Caco-2 (cell line): ENCODE data around the gene ZC3H4. TPM values are rescaled to one million over a fixed set of nuclear protein-coding genes. Genes with fewer than 3 reads are reported as not detected.

Source experiments
- BruUV-seq: library from RNA; stranded (reverse); fragments of 400-500 nt; replicated peaks from 2 replicates; lab custom pipeline; 2021; lab: Mats Ljungman, UMichigan
- CTCF ChIA-PET: fragments of 300-600 bp; sonication (Branson Sonifier 250); formaldehyde crosslinking; loops from one replicate; lab custom pipeline; 2022; ENCODE audit warnings: antibody characterized with exemption; lab: Charles Lee
- POLR2A ChIA-PET: fragments of 300-600 bp; sonication (Branson Sonifier 250); formaldehyde crosslinking; loops from one replicate; lab custom pipeline; 2022; ENCODE audit warnings: antibody characterized with exemption; lab: Charles Lee
- DNase-seq, 2 experiments: peaks; one replicate each; pipeline versions ENCODE4 v3.0.0 to v3.0.0-alpha.2; 2020 to 2022
- H3K27me3 ChIP-seq: replicated peaks from 2 replicates; pipeline ENCODE4 v1.6.0; 2011; ENCODE audit warnings: low read length; ENCODE audit not compliant: control insufficient read depth, insufficient read depth
- H3K36me3 ChIP-seq: 2 replicates; pipeline ENCODE4 v1.5.1; 2011; ENCODE audit warnings: low read length; ENCODE audit not compliant: control insufficient read depth, insufficient read depth
- H3K4me1 ChIP-seq: fragments of 250-450 bp; sonication (Bioruptor Pico); 2 replicates; pipeline ENCODE4 v1.5.1; 2020; ENCODE audit warnings: mild to moderate bottlenecking
- H3K4me3 ChIP-seq: 2 replicates; pipeline ENCODE4 v1.5.1; 2011; ENCODE audit warnings: low read depth, mild to moderate bottlenecking, control low read depth, low read length
- H3K9me3 ChIP-seq: fragments of 250-450 bp; sonication (Bioruptor Pico); 2 replicates; pipeline ENCODE4 v1.5.1; 2020; ENCODE audit warnings: mild to moderate bottlenecking, moderate library complexity
- H3K27ac Mint-ChIP-seq: one replicate; pipeline ENCODE4 v1.8.0; 2022; ENCODE audit warnings: mixed read lengths; ENCODE audit not compliant: unreplicated experiment
- H3K27me3 Mint-ChIP-seq: one replicate; pipeline ENCODE4 v1.8.0; 2022; ENCODE audit warnings: mixed read lengths; ENCODE audit not compliant: insufficient read depth, unreplicated experiment
- H3K36me3 Mint-ChIP-seq: one replicate; pipeline ENCODE4 v1.8.0; 2022; ENCODE audit warnings: mild to moderate bottlenecking, mixed read lengths; ENCODE audit not compliant: insufficient read depth, unreplicated experiment
- H3K4me1 Mint-ChIP-seq: one replicate; pipeline ENCODE4 v1.8.0; 2022; ENCODE audit warnings: low read depth, mixed read lengths; ENCODE audit not compliant: unreplicated experiment
- H3K4me3 Mint-ChIP-seq: one replicate; pipeline ENCODE4 v1.8.0; 2022; ENCODE audit warnings: mild to moderate bottlenecking, moderate library complexity, mixed read lengths; ENCODE audit not compliant: unreplicated experiment
- H3K9me3 Mint-ChIP-seq: one replicate; pipeline ENCODE4 v1.8.0; 2022; ENCODE audit warnings: mixed read lengths; ENCODE audit not compliant: unreplicated experiment
- CTCF ChIP-seq, 2 experiments: fragments of 200-600 bp in 1 of 2; IDR thresholded peaks; 1 replicate in 1 of 2; 2 replicates in 1 of 2; pipeline versions ENCODE4 v1.5.1 to v1.8.0; 2011 to 2022; ENCODE audit warnings: antibody characterized with exemption in 1 of 2, control low read depth in 1 of 2, inconsistent platforms in 1 of 2, low read depth in 1 of 2, low read length in 1 of 2, mild to moderate bottlenecking in 1 of 2, moderate library complexity in 1 of 2; ENCODE audit not compliant: insufficient read depth in 1 of 2, severe bottlenecking in 1 of 2, unreplicated experiment in 1 of 2
- intact Hi-C: fragments of 100-400 bp; cut with micrococcal nuclease; formaldehyde crosslinking; loops from one replicate; pipeline ENCODE4 v1.10.0; 2022; ENCODE audit not compliant: unreplicated experiment
- total RNA-seq: library from RNA; stranded (reverse); gene quantifications from 2 replicates; pipeline ENCODE4 v1.2.3, GENCODE V29; 2022

The ZC3H4 gene
- total RNA-seq, 1 experiment from 2014 or later = 70.3 TPM

GRCh38 chr19:47070756-47071155, 42.8 kb downstream of the ZC3H4 start:
- intact Hi-C loops = no loop called here
- no peaks in the 10 kb centered on the region for H3K27me3 ChIP-seq
- no peaks in the 10 kb centered on the region for H3K9me3 Mint-ChIP-seq
- peaks cover 6% of the 10 kb centered on the region for H3K36me3 ChIP-seq
- TF ChIP-seq CTCF (IDR thresholded peaks at IDR 0.05; ENCODE audit: insufficient read depth in 1 of 2, low read depth in 1 of 2, low read length in 1 of 2, severe bottlenecking in 1 of 2, unreplicated experiment in 1 of 2) = no peak
- no peaks in the 10 kb centered on the region for H3K4me1 ChIP-seq
- no peaks in the 10 kb centered on the region for H3K4me1 Mint-ChIP-seq
- no TSS peak for BruUV-seq
- DNase-seq = no peak
- H3K36me3 Mint-ChIP-seq = peaks cover 96% of the 10 kb centered on the region
- no peak overlapping the region for H3K4me3 ChIP-seq
- no peaks in the 10 kb centered on the region for H3K9me3 ChIP-seq
- peak overlapping the region; percentile 62 for H3K27ac Mint-ChIP-seq
- CTCF ChIA-PET = no interaction called here
- H3K27me3 Mint-ChIP-seq = no peaks in the 10 kb centered on the region
- H3K4me3 Mint-ChIP-seq = no peak overlapping the region
- POLR2A ChIA-PET = no interaction called here

GRCh38 chr19:47069795-47070194, 43.8 kb downstream of the ZC3H4 start:
- H3K27me3 ChIP-seq = no peaks in the 10 kb centered on the region
- TF ChIP-seq CTCF (IDR thresholded peaks at IDR 0.05; ENCODE audit: insufficient read depth in 1 of 2, low read depth in 1 of 2, low read length in 1 of 2, severe bottlenecking in 1 of 2, unreplicated experiment in 1 of 2) = no peak
- H3K36me3 Mint-ChIP-seq = peaks cover 96% of the 10 kb centered on the region
- intact Hi-C loops = no loop called here
- DNase-seq = no peak
- CTCF ChIA-PET = no interaction called here
- H3K4me1 Mint-ChIP-seq = no peaks in the 10 kb centered on the region
- POLR2A ChIA-PET = no interaction called here
- no TSS peak for BruUV-seq
- H3K4me3 ChIP-seq = no peak overlapping the region
- H3K4me1 ChIP-seq = no peaks in the 10 kb centered on the region
- H3K4me3 Mint-ChIP-seq = no peak overlapping the region
- no peak overlapping the region for H3K27ac Mint-ChIP-seq
- H3K27me3 Mint-ChIP-seq = no peaks in the 10 kb centered on the region
- H3K9me3 ChIP-seq = no peaks in the 10 kb centered on the region
- H3K36me3 ChIP-seq = peaks cover 6% of the 10 kb centered on the region
- H3K9me3 Mint-ChIP-seq = no peaks in the 10 kb centered on the region

DNA sequence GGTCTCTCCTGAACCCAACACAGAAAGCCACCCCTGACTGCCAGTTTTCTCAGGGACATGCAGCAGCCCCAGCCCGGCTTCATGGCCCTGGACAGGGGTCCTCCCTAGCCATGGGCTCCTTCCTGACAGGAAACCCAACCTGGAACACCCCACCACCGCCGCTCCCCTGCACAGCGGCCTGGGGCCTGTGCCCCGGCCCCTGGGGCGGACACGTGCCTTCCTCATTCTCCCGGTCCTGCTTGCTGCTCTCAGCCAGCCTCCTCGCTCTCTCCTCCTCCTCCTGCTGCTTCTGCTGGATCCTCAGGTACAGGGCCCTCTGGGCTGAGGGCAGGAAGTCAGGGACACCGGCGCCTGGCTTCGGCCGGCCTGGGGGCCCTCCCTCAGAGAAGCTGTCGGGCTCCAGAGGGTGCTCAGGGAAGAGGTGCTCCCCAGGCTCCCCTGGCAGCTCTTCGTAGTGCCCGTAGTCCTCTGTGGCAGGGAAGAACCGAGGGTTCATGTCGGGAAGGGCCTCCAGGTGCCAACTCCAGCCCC, 44.6 kb downstream of the ZC3H4 start:
- POLR2A ChIA-PET = no interaction called here

More for the DNA sequence above, 44.6 kb downstream of the ZC3H4 start:
- H3K4me1 ChIP-seq = no peaks in the 10 kb centered on the region
- no peaks in the 10 kb centered on the region for H3K27me3 Mint-ChIP-seq
- H3K4me3 Mint-ChIP-seq = no peak overlapping the region
- no peaks in the 10 kb centered on the region for H3K27me3 ChIP-seq
- H3K9me3 Mint-ChIP-seq = no peaks in the 10 kb centered on the region
- DNase-seq = no peak
- intact Hi-C loops = no loop called here
- CTCF ChIA-PET = no interaction called here
- H3K4me3 ChIP-seq = no peak overlapping the region
- peak overlapping the region; percentile 27 for H3K27ac Mint-ChIP-seq
- no peak for TF ChIP-seq CTCF (IDR thresholded peaks at IDR 0.05; ENCODE audit: insufficient read depth in 1 of 2, low read depth in 1 of 2, low read length in 1 of 2, severe bottlenecking in 1 of 2, unreplicated experiment in 1 of 2)
- BruUV-seq = no TSS peak
- no peaks in the 10 kb centered on the region for H3K4me1 Mint-ChIP-seq
- H3K9me3 ChIP-seq = no peaks in the 10 kb centered on the region
- peaks cover 6% of the 10 kb centered on the region for H3K36me3 ChIP-seq
- peaks cover 98% of the 10 kb centered on the region for H3K36me3 Mint-ChIP-seq
